DMS153 (cell line): ENCODE results near the gene MCCC1.
"Not testable (repeated sequence)": the region's sequence is repeated elsewhere in the genome, so short reads cannot be mapped to it uniquely, and the experiment has no call there.

Experiments
- DNase-seq: peaks from one replicate; lab custom pipeline; 2025; lab: John Stamatoyannopoulos, UW

The MCCC1 gene

DNA sequence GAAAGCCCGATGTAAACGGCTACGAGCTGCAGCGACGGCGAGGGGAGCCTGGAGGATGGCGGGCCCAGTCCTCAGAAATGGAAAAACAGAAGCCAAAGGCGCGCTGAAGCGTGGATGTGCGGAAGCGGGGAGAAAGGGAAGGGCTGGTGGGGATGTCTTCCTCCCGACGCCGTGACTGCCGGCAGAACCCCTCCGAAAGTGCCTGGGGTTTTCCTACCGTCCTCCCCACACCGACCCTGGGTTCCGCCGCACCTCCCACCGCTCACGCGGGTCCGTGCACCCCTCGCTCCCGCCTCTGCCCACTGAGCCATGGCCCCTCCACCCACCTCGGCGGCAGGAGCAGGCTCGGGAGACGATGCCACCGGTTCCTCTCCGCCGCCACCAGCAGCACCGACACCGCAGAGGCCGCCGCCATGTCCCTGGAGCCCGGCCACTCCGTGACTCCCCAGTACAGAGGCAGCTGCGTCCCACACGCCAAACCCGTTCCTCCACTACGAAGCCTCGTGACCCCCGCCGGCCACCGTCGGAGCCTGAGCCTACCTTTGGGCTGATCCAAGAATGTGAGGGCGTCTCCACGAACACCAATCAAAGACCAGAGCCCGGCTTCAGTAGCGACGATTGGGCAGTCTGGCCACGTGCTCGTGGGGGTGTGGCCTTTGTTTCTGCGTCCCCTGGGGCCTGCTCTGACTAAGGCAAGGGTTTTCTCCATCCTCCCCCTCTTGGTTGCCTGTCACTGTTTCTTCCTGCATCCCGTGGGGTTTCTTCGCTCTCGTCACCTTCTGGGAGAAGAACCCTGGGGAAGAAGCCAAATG lies at the start of gene MCCC1:
Gene MCCC1 (minus strand): TSS at position 471 of the 812 bp plus-strand sequence. CDS start 56 bp downstream, at position 415.
- peak; percentile 97 for DNase-seq

DNA sequence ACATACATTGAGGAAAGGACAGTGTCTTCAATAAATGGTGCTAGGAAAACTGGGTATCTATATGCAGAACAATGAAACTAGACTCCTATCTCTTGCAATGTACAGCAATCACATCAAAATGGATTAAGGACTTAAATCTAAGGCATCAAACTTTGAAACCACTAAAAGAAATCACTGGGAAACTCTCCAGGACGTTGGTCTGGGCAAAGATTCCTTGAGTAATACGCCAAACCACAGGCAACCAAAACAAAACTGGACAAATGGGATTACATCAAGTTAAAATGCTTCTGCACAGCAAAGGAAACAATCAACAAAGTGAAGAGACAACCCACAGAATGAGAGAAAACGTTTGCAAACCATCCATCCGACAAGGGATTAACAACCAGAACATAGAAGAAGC lies 48.8 kb upstream of the MCCC1 start:
- no peak for DNase-seq

DNA sequence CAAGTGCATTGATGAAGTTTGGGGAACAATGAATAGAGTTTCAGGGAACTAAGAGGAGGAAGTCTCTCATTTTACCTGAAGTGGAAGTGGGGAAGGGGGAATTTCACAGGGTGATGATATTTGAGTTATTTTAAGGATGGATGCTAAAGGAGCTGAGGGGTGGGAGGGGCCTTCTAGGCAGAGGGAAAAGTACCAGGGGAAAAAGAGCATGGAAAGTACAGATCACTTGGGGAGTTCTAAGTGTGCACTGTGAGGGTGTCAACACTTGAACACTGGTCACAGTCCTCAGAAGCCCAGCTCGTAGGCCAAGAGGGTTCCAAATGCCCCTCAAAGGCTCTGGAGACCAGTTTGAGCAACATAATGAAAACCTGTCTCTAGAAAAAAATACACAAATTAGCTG lies 45.1 kb upstream of the MCCC1 start:
- DNase-seq, result no peak

DNA sequence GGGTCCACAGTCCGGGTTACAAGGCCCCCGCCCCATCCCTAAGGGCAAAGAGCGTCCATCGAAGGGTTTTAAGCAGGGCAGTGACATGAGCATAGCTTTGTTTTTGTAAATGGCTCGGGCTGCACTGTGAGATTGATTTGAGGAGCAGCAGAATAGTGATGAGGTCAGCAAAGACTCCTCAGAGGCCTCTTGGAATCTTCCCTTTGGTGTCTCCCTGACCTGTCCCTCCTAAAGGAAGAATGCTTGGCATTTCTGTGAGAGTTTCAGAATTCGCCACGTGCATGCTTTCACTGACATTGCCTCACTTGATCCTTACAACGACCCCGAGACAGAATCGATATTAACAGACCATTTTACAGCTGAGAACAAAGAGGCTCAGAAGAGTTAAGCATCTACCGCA lies 42.9 kb upstream of the MCCC1 start:
- no peak for DNase-seq

DNA sequence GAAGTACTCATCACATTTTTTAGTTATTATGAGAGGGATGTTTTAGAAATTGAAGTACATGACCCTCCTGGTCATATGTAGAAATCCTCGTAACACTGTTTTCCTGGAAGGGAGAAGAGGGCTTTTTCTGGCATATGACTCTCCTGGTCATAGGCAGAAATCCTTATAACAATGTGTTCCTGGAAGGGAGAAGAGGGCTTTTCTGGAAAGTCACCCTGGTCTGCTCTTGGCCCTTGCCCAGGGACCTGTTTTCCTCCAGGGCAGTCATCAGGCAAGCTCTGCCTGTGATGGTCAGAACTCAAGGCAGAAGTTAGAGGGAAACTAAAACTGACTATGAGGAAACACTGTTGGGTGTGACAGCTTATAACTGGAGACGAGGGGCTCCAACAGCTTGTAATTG lies 35.5 kb upstream of the MCCC1 start:
- no peak for DNase-seq

DNA sequence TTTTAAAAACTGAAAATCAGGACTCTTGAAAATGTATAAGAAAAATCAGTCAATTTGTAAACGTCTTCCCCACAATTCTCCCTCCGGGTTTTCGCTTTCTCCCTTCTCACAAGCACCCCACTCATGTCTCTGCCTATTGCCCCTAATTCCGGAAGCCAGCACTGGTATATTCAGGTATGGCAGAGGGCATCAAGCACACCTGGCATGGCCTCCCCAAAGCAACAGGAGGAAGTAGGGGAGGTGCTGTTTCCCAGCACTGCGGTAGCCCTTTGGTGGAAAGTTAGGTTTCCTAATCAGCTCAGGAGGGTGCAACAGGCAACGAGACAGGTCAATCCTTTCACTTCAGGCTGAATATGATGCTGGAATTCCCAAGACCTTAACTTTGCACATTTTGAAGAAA lies 33.1 kb upstream of the MCCC1 start:
- no peak for DNase-seq

DNA sequence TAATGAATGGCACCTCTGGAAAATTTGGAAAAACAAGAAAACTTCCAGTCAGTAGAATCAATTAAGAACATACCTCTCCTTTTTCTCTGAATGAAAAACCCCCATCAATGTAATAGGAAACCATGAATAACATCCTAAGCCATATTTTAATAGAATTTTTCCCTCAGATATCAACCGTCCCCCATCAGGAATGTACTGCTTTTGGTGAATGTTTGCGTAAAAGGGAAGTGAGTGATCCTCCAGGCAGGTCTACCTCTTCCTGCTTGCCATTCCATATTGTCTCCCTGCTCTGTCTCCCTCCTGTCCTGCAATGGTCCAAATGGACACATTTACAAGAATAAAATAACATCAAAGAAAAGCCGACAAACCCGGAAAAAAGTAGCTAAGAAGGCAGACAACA lies 32.4 kb upstream of the MCCC1 start:
- DNase-seq, result no peak

DNA sequence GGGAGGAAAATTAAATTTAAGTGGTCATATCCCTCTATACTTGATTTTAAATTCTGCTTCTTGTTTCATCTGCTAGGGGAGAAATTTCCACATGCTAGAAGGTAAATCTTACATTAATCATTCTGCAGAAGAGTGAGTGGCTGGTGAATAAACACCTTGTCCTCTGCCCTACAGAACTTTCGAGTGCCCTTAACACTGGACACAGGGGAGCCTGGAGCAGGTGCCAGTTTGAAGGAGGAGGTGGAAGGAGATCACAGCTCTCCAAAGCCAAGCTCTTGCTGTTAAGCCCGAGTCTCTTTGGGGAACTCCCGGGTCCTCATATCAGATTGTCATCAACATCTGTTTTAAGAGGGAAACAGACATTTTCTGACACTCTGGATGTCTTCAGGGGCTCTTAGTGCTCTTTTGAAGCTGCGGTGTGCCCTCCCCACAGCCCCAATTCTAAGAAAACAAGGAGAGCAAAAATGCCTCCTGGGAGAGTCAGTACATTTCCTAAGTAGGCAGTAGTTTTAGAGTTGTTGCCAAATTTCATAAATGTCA lies 32.0 kb upstream of the MCCC1 start:
- DNase-seq, result no peak

DNA sequence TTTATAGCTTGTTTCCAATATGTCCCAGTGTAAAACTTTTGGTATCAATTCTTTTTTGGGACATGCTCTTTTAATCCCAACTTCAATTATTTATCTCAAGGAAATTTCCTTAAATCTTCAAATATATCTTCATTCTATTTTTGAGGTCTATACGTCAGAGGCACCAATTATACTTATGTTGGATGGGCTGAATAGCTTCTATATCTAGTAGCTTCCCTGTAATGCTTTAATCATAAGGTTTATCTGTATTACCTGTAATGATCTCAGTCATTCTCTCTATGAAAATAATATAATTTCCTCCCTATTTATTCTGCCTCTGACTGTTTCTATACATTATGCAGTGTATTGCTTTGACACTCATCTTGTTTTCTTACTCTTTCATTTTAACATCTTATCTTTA lies 29.9 kb upstream of the MCCC1 start:
- no peak for DNase-seq

DNA sequence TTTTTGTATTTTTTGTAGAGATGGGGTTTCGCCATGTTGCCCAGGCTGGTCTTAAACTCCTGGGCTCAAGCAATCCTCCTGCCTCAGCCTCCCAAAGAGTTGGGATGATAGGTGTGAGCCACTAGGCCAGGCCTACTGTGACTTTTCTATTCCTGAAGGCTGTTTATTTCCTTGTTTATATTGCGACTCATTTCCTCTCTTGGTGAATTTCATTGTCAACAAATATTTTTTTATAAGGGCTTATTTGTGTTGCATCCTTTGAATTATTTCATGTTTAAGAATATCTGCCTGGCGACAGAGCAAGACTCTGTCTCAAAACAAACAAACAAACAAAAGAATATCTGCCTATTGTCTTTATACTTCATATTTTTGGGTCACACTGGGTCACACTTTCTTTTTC lies 29.4 kb upstream of the MCCC1 start:
- no peak for DNase-seq

DNA sequence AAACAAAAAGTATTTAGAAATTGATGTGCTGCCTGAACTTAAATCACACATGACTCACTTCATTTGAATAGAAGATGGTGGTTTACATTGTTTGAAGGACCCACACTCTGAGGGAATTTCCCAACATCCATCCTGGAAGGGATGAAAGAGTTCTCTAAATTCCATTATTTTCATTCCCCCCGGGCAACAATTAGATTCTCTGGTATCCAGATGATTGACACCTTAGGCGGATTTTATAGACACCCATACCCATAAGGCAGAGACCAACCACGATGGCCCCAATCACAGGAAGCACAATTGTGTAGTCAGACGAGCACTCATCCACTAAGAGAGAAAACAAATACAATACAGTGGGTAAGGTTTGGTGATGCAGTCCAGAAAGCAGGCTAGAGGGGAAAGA lies 24.6 kb upstream of the MCCC1 start:
- DNase-seq, result no peak

DNA sequence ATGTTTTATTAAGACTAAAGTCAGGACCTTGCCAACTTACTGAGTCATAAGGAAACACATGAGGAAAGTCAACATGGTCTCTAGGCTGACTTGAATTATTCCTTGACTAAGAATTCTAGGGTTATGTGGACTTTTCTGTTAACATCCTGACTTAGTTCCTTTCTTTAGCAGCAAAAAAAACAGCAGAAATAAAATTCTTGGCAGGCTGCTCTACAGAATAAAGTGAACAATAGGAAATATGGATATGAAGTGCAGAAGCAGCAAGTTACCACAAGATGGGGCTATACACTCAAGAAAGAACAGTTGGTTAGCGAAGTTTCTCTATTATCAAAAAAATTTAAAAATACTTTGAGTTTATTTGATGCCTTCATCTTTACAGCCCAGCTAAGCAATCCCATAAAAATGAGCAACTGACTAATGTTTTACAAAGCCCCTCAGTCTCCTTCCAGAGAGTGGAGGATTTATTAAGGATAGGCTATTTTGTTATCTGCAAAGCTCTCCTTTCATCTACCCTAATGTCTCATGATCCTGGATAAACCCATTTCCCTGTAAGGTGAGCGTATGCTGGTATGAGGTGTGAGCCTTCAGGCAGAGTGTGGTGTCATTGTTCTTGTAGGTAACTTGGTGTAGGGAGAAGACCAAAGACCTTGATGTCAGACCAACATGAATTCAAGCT lies 23.1 kb upstream of the MCCC1 start:
- DNase-seq, result peak; percentile 32

DNA sequence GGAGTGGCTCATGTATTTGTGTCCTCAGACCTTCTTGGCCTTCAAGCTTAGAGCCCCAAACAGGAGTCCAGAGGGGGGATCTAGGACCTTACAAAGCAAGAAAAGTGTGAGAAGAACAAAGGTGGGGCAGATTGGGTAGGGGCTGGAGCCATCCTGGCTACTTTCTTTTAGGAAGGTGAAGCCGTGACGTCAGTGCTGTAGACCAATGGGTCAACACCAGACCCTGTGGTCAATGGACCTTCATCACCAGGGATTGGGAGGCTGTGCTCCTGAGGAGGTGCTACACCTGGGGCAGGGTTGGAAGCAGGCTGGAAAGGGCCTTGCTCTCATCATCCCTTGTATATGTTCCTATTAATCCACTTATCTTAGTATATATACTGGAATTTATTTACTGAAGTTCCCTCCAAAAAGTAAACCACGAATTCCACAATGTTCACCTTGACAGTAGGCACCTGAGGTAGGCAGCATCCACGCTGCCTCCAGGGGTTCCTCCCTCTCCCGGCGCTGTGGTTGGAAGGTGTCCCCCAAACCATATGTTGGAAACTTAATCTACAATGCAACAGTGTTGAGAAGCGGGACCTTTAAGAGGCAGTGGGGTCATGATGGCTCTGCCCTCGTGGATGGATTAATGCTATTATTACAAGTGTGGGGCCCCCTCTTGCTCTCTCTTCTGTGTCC lies 21.4 kb upstream of the MCCC1 start:
- DNase-seq, result no peak

DNA sequence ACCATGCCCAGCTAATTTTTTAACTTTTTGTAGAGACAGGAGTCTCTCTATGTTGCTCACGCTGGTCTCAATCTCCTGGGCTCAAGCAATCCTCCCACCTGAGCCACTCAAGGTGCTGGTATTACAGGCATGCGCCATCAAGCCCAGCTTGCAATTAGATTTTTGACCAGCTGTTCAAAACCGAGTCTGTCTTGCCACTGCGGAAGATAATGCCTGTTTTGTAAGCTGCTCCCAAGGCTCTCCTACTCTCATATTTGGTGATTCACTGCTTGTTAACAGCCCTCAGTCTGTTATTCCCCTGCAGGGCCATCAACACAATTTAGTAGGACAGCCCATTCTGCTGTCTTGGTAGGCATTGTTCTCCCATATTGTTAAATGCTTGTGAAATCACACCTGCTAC lies 17.8 kb upstream of the MCCC1 start:
- DNase-seq, result no peak

DNA sequence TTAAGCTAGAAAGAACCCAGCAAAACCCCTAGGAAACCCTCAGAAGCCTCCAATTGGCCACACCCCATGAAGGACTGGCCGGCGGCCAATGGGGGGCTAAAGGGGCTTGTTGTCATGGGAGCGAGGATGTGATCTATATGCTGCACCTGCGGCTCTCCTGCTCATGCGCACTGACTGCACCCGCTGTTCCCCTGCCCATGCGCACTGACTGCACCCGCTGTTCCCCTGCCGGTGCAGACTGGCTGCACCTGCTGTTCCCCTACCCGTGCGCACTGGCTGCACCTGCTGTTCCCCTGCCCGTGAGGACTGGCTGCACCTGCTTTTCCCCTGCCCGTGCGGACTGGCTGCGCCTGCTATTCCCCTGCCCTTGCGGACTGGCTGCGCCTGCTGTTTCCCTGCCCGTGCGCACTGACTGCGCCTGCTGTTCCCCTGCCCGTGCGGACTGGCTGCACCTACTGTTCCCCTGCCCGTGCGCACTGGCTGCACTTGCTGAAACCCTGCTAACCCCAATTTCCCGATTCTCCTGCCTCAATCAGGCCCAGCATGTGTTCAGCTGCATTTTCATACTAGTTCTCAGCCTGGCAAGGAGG lies 16.8 kb upstream of the MCCC1 start:
- DNase-seq, result peak; percentile 98

DNA sequence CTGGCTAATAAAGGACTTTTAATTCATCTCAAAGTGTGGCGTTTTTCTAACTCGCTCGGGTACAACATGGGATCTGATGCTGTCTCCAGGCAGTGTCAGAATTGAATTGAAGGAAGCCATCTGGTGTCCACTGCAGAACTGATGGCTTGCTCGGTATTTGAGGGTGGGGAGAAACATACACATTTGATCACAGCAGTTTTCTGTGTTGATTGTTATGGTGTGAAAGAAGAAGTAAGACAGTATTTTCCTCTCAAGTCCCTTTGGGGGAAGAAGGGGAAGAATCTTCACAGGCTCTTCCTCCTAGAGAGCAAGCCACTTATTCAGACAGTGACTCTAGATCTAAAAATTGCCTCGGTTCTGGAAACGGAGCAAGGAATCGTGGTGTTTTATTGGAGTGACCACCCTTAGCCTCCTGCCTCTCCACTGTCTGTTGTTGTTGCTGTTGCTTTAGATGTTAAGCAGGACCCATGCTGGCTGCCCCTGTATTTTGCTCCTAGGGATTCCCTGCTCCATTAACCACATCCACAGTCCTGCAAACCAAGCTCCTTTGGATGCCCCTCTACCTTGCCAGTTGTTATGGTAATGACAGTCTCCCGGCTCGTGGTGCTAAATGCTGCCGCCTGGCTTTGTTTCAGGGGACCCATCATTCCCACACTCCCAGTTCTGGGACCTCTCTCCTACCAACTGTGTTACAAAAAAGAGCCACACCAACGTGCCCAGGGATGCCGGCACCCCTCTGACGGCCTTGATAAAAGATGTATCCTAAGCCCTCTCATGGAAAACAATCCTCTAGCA lies 15.3 kb upstream of the MCCC1 start:
- no peak for DNase-seq

DNA sequence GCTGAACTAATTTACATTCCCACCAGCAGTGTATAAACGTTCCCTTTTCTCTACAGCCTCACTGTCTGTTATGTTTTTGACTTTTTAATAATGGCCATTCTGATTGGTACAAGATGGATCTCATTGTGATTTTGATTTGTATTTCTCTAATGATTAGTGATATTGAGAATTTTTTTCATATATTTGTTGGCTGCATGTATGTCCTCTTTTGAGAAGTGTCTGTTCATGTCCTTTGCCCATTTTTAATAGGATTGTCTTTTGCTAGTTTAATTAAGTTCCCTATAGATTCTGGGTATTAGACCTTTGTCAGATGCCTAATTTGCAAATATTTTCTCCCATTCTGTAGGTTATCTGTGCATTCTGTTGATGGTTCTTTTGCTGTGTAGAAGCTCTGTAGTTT lies 10.6 kb upstream of the MCCC1 start:
- DNase-seq, result not testable (repeated sequence)

DNA sequence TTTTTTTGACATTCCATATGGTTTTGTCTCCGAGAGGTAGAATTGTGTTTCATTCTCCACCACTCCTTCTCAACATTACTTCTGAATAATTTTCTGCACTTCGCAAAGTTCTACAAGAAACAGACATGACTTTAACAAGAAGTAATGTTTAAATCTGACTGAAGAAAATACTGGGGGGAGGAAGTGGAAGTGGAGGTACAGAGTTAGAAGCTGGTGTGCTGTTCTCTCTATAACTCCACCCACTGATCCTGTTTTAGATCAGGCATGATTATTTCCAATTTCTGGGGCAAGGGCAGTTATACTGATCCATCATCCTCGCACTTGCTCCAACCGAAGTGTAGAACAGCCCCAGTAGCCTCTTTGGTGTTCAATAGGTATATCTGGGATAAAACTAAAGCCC lies 9.2 kb upstream of the MCCC1 start:
- DNase-seq, result no peak

DNA sequence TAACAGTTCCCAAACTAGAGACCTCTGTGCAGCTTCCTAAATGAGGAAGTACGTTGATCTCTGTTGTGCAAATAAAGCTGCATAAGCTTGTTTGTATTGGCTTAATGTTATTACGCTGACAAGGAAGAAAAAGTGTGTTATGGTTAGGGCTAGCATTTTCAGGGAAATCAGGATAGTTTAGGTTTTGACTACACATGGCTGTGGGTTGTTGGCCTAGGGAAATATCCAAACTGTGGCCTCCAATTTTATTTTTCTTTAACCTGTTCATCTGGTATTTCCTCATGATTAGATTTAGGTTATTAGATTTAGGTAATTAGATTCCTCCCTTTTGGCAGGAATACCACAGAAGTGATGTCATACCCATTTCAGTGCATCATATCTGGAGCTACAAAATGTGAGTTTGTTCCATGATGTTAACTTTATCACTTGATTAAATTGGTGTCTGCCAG lies 8.7 kb upstream of the MCCC1 start:
- DNase-seq, result peak; percentile 73

DNA sequence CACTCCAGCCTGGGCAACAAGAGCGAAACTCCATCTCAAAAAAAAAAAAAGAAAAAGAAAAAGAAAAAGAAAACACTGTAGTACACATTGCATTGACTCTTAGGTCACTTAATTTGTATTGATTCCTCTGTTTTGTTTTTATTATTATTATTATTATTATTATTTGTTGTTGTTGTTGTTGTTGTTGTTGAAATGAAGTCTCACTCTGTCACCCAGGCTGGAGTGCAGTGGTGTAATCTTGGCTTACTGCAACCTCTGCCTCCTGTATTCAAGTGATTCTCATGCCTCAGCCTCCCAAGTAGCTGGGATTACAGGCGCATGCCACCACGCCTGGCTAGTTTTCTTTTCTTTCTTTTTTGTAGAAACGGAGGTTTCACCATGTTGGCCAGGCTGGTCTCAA lies 8.1 kb upstream of the MCCC1 start:
- DNase-seq, result not testable (repeated sequence)

DNA sequence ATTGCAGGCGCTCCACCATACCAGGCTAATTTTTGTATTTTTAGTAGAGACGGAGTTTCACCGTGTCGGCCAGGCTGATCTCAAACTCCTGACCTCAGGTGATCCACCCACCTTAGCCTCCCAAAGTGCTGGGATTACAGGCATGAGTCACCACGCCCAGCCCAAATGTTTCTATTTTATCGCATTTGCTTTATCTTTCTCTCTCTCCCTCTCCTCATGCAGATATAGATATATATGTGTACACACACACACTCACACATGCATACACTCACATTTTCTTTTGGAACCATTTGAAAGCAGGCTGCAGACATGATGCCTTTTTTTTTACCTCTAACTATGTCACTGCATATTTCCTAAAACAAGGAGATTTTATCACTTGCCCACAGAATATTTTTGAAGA lies 7.3 kb upstream of the MCCC1 start:
- DNase-seq, result no peak

DNA sequence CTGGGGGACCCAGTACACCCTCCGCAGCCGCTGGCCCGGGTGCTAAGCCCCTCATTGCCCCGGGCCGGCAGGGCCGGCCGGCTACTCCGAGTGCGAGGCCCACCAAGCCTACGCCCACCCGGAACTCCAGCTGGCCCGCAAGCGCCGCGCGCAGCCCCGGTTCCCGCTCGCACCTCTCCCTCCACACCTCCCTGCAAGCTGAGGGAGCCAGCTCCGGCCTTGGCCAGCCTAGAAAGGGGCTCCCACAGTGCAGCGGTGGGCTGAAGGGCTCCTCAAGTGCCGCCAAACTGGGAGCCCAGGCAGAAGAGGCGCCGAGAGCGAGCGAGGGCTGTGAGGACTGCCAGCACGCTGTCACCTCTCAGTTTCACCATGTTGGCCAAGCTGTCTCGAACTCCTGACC lies 4.7 kb upstream of the MCCC1 start:
- not testable (repeated sequence) for DNase-seq
